Dendritic cell treated with granulocyte-macrophage colony-stimulating factor and Interleukin-4, amounts not matched to agents 40 ng/mL and 50 ng/mL, for 4 days (primary cell): Measurements from ENCODE around the gene PASK.

Experiments
- H3K27ac Mint-ChIP-seq: one replicate; pipeline ENCODE4 v1.8.0; 2022; ENCODE audit warnings: mild to moderate bottlenecking, mixed read lengths
- H3K27me3 Mint-ChIP-seq: one replicate; pipeline ENCODE4 v1.8.0; 2022; ENCODE audit warnings: mild to moderate bottlenecking, mixed read lengths
- H3K36me3 Mint-ChIP-seq: one replicate; pipeline ENCODE4 v1.8.0; 2022; ENCODE audit warnings: low read depth, mixed read lengths
- H3K4me1 Mint-ChIP-seq: one replicate; pipeline ENCODE4 v1.8.0; 2022; ENCODE audit warnings: low read depth, mixed read lengths
- H3K4me3 Mint-ChIP-seq: one replicate; pipeline ENCODE4 v1.8.0; 2022; ENCODE audit warnings: mild to moderate bottlenecking, moderate library complexity, mixed read lengths
- H3K9me3 Mint-ChIP-seq: one replicate; pipeline ENCODE4 v1.8.0; 2022; ENCODE audit warnings: mixed read lengths
- intact Hi-C: fragments of 100-400 bp; cut with micrococcal nuclease; formaldehyde crosslinking; loops from one replicate; pipeline ENCODE4 v1.15.0; 2022

PASK gene

DNA sequence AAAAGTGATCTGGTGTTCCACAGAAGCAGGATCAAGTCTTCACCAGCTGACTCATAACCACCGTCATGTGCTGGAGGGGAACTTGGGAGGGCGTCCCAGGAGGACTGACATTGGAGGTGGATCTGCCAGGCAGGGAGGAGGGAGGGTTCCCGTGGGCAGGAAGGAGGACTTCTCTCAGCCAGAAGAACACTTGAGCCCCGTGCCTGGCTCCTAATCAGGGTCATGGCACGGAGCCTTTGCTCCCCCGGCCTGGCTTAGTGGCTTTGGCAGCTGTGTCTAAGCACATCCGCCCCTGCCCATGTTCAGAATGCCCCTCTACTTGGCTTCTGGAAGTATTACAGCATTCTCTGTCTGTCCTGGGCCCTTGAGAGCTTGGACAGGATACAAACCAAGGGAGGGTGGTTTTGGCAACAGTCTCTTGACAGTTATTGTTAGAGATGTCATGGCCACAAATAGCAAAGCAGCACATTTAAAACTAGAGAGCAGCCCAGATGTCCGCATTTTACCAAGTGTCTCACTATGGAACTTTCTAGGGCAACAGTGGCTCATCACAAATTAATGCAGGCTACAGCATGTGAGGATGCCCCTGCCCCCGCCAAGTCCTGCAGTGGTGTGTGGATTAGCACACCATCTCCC lies 12.5 kb upstream of the PASK start:
- Mint-ChIP-seq H3K27me3 (no peaks in the 10 kb centered on the region), H3K9me3 (no peaks in the 10 kb centered on the region), H3K36me3 (peaks cover 92% of the 10 kb centered on the region), H3K4me1 (peaks cover 32% of the 10 kb centered on the region), H3K27ac (peak overlapping the region; percentile 70), H3K4me3 (no peak overlapping the region)
- intact Hi-C loops: no loop called here

DNA sequence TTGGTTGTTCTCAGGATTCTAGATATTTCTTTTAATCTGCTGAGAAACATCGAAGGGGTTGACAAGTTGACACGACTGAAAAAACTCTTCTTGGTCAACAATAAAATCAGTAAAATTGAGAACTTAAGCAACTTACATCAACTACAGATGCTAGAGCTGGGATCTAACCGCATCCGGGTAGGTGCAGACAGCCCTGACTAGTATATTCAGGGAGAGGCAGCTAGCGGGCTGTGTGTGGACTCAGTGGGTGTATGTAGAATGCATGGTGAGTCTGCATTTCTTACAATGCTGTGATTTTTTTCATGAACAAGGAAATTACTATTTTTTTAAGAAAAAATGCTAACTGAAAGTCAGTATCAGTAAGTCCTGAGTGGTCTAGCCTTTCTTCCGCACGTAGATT lies 11.0 kb upstream of the PASK start:
- intact Hi-C loops: no loop called here
- H3K27ac Mint-ChIP-seq: peak overlapping the region; percentile 34
- H3K27me3 Mint-ChIP-seq: no peaks in the 10 kb centered on the region
- H3K9me3 Mint-ChIP-seq: no peaks in the 10 kb centered on the region
- no peak overlapping the region for H3K4me3 Mint-ChIP-seq
- H3K36me3 Mint-ChIP-seq: peaks cover 78% of the 10 kb centered on the region
- H3K4me1 Mint-ChIP-seq: peaks cover 45% of the 10 kb centered on the region

DNA sequence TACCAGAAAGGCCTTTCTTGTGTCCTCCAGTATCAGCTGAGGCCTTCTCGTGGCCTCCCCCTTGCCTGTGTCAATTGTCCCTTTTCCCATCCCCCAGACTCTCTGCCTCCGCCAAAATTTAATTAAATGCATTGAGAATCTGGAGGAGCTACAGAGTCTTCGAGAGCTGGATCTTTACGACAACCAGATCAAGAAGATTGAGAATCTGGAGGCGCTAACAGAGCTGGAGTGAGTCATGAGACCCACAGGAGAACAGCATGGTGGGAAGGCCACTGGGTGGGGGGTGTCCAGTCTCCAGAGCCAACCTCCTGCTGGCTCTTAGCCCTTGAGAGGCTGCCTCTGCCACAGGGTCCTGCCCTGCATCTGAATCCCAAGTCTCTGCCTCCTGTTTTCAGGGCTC lies 9.8 kb upstream of the PASK start:
- intact Hi-C loops: no loop called here
- Mint-ChIP-seq H3K27me3 (no peaks in the 10 kb centered on the region), H3K27ac (peak overlapping the region; percentile 84), H3K9me3 (no peaks in the 10 kb centered on the region), H3K4me3 (no peak overlapping the region), H3K36me3 (peaks cover 77% of the 10 kb centered on the region), H3K4me1 (peaks cover 50% of the 10 kb centered on the region)

DNA sequence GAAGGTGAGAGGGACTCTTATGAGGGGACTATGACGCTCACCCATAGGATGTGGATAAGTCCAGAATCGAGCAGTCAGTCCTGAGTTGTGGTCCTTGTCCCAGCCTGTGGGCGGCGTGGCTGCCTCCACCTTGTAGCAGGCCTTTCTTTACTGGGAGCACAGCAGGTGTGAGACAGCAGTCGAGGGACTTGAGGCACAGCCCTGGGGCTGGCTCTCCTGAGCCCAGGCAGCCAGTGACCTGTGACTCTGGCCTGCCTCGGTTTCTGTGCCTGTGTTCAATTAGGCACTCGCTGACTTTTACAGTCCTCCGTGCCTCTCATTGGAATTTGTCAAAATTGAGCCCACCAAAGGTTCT lies 9.3 kb upstream of the PASK start:
- intact Hi-C loops: no loop called here
- Mint-ChIP-seq H3K36me3 (peaks cover 75% of the 10 kb centered on the region), H3K27me3 (no peaks in the 10 kb centered on the region), H3K27ac (peak overlapping the region; percentile 84), H3K4me3 (no peak overlapping the region), H3K9me3 (no peaks in the 10 kb centered on the region), H3K4me1 (peaks cover 53% of the 10 kb centered on the region)

DNA sequence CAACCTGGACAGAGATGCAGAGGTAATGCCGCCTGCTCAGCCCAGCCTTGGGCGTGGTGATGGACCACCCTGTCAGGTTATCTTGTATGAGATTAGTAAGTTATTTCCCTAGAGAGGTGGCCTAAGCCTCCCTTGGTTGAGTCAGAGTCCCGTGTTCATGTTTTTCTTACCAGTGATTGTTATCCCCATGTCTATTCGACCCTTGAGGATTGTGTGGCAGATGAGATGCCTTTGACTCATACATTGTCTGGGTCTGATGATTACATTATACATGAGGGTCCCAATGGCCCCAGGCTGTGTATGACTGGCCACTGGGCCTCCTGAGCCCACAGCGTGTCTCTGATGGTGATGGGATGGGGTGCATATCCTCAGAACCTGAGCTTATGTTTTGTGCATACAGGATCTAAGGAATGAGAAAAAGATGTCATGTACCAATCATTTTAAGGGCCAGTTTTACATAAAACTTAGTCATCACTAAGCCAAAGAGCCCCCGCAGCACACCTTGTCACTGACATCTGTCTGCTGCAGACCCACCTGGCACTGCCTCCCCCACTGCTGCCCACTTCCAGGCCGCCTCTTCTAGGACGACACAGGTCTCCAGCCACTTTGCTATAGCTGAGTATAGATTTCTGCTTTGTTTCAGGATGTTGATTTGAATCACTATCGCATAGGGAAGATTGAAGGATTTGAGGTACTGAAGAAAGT lies 8.7 kb upstream of the PASK start:
- no peak overlapping the region for H3K4me3 Mint-ChIP-seq
- H3K27ac Mint-ChIP-seq: peak overlapping the region; percentile 84
- H3K27me3 Mint-ChIP-seq: no peaks in the 10 kb centered on the region
- H3K36me3 Mint-ChIP-seq: peaks cover 75% of the 10 kb centered on the region
- intact Hi-C loops: no loop called here
- H3K9me3 Mint-ChIP-seq: no peaks in the 10 kb centered on the region
- peaks cover 58% of the 10 kb centered on the region for H3K4me1 Mint-ChIP-seq

DNA sequence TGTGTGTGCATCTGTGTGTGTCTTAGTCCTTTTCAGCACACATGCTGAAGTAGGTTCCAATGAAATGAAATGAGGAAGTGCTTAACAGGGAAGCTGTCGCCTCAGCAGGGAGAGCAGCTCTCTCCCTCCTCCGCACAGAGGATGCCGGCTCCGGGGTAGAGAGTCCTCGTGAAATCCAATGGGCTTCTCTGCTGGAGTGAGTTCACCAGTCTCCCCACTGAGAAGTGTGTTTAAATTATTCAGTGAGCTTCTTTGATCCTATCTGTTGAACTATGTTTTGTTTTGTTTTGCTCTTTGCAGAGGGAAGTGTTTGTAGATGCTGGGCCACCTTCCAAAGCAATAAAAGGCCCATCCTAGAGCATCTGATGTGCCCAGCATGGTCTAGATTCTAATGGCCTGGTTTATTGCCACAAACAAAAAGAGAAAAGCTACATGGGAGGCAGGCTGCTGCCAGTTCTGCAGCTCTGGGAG lies 7.7 kb upstream of the PASK start:
- Mint-ChIP-seq H3K4me1 (peaks cover 66% of the 10 kb centered on the region), H3K4me3 (peak overlapping the region; percentile 48), H3K27ac (peak overlapping the region; percentile 84), H3K27me3 (no peaks in the 10 kb centered on the region), H3K9me3 (no peaks in the 10 kb centered on the region), H3K36me3 (peaks cover 66% of the 10 kb centered on the region)
- intact Hi-C loops: no loop called here

DNA sequence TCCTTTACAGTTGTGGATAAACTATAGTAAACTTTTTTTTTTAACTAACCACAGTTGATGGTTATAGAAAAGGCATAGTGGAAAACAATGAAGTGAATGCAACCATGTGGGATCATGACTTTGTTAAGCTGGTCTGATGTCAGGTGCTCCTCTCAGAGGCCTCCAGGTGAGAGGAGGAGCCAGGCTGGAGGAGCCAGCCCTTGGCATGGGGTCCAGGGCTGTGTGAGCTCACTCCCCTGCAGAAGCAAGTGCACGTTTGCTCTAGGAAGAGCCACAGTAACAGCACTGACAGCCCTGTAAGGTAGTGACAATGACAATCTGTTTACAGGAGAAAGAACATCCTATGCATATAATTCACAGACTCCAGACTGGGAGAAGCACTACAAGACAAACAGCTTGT lies 6.7 kb upstream of the PASK start:
- Mint-ChIP-seq H3K4me3 (no peak overlapping the region), H3K36me3 (peaks cover 59% of the 10 kb centered on the region), H3K4me1 (peaks cover 70% of the 10 kb centered on the region), H3K27ac (peak overlapping the region; percentile 84), H3K27me3 (no peaks in the 10 kb centered on the region), H3K9me3 (no peaks in the 10 kb centered on the region)
- intact Hi-C loops: no loop called here

DNA sequence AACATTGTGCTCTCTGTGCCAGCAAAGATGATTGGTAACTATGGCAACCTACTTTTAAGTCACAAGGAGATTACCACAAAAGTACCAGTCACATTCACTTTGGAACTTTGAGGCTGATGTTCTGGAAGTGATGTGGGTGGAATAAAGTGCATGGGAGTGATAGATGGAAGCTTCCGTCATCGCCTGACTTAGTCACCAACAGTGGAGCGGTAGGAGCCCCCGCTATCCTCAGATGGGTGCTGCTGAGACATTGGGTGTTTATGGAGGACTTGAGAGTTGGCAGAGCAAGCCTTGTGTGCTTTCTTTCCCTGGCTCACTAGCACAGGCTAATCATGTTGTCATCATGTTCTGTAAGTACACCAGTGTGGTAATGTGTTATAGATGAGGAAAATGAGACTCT lies 5.6 kb upstream of the PASK start:
- no peak overlapping the region for H3K27ac Mint-ChIP-seq
- H3K9me3 Mint-ChIP-seq: no peaks in the 10 kb centered on the region
- peaks cover 72% of the 10 kb centered on the region for H3K4me1 Mint-ChIP-seq
- intact Hi-C loops: loop anchor here (5.0 kb wide), 1 partner anchor 357 kb away; no protein-coding TSS in a partner anchor
- H3K4me3 Mint-ChIP-seq: no peak overlapping the region
- H3K36me3 Mint-ChIP-seq: peaks cover 60% of the 10 kb centered on the region
- H3K27me3 Mint-ChIP-seq: no peaks in the 10 kb centered on the region

DNA sequence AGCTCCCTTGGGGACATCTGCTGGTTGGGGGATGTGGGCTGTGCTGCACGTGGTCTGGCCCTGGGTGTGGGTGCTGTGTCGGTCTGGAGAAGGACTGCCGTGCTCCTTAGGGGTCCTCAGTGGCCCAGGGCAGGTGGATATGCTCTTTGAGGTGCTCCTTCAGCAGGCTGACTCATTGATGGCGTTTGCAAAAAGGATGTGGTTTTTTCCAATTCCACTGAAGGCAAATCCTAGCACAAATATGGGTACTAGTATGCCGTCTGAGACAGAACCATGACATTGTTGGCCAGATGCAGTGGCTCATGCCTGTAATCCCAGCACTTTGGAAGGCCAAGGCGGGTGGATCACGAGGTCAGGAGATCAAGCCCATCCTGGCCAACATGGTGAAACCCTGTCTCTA lies 4.3 kb upstream of the PASK start:
- peaks cover 69% of the 10 kb centered on the region for H3K4me1 Mint-ChIP-seq
- H3K27ac Mint-ChIP-seq: peak overlapping the region; percentile 67
- no peak overlapping the region for H3K4me3 Mint-ChIP-seq
- H3K9me3 Mint-ChIP-seq: no peaks in the 10 kb centered on the region
- intact Hi-C loops: loop anchor here (5.0 kb wide), 1 partner anchor 359 kb away; no protein-coding TSS in a partner anchor
- H3K27me3 Mint-ChIP-seq: peaks cover under 1% of the 10 kb centered on the region
- peaks cover 54% of the 10 kb centered on the region for H3K36me3 Mint-ChIP-seq

DNA sequence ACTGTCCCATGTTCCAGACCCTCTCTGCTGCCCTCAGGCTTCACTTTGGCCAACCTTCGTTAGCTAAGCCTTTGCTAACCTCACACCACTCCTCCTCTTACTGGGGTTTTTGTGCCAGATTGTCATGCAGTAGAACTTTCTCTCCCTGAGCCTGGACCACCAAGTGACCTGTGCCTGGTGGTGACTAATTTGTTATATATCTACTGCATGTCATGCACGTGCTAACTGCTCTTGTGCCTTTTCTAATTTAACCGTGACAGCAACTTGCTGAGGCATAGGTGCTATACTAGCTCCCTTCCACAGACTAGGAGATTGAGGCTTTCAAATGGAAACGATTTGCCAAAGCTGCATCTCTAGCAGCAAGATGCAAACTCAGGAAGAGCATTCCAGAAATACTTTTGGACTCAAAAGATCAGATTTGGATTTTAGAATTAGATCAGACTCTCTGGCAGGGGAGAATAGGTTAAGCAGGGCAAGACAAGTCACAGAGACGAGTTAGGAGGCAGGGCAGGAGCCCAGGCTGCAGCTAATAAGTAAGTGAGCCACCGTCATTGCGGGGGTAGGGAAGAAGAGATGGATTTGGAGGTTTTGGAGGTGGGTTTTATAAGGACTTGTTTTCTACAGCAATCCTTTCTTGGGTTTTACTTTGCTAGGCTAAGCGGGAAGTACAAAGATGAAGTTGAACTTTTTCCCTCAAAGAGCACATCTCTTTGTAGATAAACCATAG lies 2.8 kb upstream of the PASK start:
- H3K9me3 Mint-ChIP-seq: no peaks in the 10 kb centered on the region
- H3K27ac Mint-ChIP-seq: no peak overlapping the region
- peaks cover 8% of the 10 kb centered on the region for H3K27me3 Mint-ChIP-seq
- intact Hi-C loops: loop anchor here (5.0 kb wide), 1 partner anchor 360 kb away; no protein-coding TSS in a partner anchor
- peaks cover 63% of the 10 kb centered on the region for H3K4me1 Mint-ChIP-seq
- H3K36me3 Mint-ChIP-seq: peaks cover 39% of the 10 kb centered on the region
- H3K4me3 Mint-ChIP-seq: peak overlapping the region; percentile 85

DNA sequence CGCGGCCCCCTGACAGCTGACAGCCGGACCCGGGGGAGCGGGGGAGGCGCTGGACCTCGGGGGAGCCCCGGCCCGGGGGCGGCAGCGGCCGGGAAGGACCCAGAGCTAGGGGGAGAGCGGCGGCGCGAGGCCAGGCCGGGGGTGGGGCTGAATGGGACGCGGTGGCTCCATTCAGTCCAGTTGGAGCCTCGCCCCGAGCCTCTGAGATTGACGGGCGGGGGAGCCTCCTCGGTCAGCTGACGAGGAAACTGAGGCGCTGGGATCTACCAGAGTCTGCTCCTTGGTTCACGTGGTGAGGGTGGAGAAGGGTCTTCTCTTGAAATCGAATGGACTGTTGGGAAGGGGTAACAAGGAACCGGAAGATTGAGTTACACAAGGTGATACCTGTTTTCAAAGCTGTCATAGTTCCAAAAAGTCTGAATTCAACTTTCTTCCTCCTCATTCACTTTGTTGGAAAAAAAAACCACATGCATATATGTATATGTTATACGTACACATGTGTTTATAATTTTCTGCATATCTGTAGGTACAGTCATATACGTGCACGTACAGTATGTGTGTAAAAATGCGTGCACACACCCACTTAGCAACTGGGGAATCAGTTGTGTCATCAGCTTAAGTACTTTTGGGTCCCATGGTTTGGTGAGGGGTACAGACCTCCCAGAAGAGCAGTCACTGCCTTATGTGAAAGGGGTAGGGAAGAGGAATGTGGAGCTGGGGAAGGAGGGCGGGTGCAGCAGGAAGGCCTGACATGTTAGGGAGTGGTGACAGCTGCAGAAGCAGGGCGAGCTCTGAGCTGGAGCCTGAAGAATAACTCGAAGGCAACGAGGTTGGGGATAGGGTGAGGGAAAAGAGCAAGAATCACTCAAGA lies 1.6 kb upstream of the PASK start:
- intact Hi-C loops: loop anchor here (5.0 kb wide), 1 partner anchor 361 kb away; no protein-coding TSS in a partner anchor
- Mint-ChIP-seq H3K9me3 (no peaks in the 10 kb centered on the region), H3K27me3 (peaks cover 8% of the 10 kb centered on the region), H3K4me1 (peaks cover 56% of the 10 kb centered on the region), H3K36me3 (peaks cover 39% of the 10 kb centered on the region), H3K4me3 (peak overlapping the region; percentile 85), H3K27ac (peak overlapping the region; percentile 83)

DNA sequence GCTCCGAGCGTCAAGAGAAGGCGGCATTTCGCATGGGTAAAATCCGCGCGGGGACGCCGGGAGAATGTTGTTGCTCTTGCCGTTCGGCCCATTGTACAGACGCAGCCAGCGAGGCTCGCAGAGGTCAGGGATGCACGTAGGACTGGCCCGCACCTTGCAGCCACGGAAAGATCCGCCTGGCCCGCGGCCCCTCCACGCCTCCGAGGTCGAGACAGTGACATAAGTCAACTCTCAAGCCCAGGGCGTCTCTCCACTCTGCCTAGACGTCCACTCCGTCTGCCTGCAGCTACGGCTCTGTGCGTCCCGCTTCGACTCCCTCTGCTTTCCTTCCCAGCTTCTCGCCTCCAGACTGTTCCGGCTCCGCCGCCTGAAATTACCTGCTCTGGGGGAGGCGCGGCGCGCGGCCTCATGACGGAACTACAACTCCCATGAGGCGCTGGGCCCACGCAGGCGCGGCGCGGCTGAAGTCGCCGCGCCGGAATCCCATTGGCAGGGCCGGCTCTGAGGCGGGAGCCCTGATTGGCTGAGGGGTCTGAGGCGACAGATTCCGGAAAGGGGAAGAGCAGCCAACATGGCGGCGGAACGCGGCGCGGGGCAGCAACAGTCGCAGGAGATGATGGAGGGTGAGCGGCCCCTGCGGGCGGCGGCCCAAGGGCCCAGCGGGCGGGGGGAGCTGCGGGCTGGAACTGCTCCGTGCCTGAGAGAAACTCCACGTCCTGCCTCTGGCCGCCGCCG lies 820 bp upstream of the PASK start, which contains the start of gene PPP1R7:
Gene PPP1R7, plus strand, starts transcription at position 543 of the 735 bp plus-strand sequence. Its CDS starts 29 bp downstream, at position 572.
- peak within 1 kb of the TSS; percentile 85 for H3K4me3 Mint-ChIP-seq
- H3K27ac Mint-ChIP-seq: peak within 1 kb of the TSS; percentile 83
- peaks cover 51% of the 10 kb centered on the region for H3K4me1 Mint-ChIP-seq
- H3K9me3 Mint-ChIP-seq: no peaks in the 10 kb centered on the region
- intact Hi-C loops: loop anchor here (5.0 kb wide), 2 partner anchors 48 to 362 kb away; partner anchors contain the start of gene MTERF4
- peaks cover 8% of the 10 kb centered on the region for H3K27me3 Mint-ChIP-seq
- peaks cover 37% of the 10 kb centered on the region for H3K36me3 Mint-ChIP-seq

DNA sequence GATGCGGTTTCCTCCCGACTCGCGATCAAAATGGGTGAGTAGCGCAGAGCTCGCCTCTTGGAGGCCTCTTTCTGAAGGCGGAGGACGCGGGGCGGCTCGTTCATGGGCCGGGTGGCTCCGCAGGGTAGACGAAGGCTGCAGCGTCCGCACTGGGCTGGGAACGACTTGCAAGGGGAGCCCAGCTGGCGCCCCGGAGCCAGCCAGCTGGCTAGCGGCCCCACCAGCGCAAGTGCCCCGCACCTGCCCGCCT lies 328 bp upstream of the PASK start:
- Mint-ChIP-seq H3K4me3 (peak overlapping the region; percentile 85), H3K36me3 (peaks cover 32% of the 10 kb centered on the region), H3K4me1 (peaks cover 46% of the 10 kb centered on the region), H3K27me3 (peaks cover 8% of the 10 kb centered on the region), H3K27ac (peak overlapping the region; percentile 83), H3K9me3 (no peaks in the 10 kb centered on the region)
- intact Hi-C loops: loop anchor here (5.0 kb wide), 1 partner anchor 47 kb away; the partner anchor contains the start of gene MTERF4
